HG02981 (cell line): ENCODE data around the gene DCAF11.
A peak's percentile ranks its signal among the peaks of the same experiment; 100 is the strongest.

Experiments used
- ATAC-seq: cut with Tn5 transposase; IDR thresholded peaks from one replicate; pipeline ENCODE4 v1.9.1; 2021; ENCODE audit warnings: mild to moderate bottlenecking, moderate library complexity; ENCODE audit not compliant: unreplicated experiment

Gene DCAF11

DNA sequence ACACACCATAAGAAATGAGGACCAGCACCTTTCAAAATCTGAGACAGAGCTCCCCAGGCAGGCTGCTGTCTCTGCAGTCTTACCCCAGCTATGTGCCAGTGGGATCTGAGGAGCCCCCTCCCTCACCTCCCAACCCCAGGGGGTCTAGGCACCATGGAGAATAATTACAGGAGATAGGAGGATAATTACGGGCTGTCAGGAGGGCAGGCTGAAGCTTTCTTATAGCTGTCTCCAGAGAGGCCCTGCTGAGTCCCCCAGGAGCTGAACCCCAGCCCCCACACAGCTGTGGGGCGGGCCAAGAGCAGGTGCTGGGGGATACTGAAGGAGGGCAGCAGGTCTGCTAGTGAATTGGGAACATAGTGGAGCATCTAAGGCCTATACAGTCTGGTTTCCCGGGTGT, 36.4 kb upstream of the DCAF11 start:
- no peak for ATAC-seq

DNA sequence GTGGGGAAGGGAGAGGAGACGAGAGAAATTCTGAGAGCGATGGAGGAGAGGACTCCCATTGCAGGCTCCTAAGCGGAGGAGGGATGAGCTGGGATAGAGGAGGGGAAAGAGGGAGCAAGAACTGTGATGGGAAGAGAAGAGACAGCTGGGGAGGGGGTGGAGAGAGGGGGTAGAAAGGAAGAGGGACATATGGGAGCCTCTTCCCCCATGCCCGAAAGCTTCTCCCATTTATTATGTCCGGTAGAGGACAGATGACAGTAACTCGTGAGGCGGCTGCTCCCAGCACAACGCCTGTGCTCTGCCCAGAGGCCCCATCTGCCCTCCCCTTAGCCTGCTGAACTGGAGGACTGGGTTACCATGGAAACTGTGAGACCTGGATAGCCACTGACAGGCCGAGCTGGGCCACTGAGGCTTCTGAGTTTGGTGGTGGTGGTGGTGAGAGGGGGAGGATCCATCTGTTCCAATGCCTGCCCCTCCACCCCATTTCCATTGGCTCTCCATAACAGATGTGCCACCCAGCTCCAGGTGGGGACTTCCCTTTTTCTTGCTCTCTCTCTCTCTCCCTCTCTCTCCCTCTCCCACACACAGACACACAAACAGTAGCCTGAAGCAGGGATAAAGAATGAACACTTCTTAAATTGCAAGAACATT, 35.0 kb upstream of the DCAF11 start:
- no peak for ATAC-seq

DNA sequence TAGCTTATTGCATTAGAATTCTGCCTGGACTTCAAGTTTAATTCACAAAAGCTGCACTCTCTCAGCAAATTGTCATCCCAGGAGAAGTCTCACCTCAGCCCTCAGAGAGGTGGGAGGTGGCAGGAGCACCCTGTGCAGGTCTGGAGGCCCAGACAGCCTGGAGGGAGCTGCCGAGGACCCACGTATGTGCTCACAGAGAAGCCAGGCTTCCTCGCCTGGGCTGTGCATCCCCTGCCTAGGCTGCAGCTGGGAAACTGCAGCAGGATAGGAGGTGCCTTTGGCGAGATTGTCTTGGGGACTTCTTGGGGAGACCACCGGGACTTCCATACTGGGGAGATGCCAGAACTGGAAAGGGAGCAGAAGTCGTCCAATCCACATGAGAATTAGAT, 34.4 kb upstream of the DCAF11 start:
- no peak for ATAC-seq

DNA sequence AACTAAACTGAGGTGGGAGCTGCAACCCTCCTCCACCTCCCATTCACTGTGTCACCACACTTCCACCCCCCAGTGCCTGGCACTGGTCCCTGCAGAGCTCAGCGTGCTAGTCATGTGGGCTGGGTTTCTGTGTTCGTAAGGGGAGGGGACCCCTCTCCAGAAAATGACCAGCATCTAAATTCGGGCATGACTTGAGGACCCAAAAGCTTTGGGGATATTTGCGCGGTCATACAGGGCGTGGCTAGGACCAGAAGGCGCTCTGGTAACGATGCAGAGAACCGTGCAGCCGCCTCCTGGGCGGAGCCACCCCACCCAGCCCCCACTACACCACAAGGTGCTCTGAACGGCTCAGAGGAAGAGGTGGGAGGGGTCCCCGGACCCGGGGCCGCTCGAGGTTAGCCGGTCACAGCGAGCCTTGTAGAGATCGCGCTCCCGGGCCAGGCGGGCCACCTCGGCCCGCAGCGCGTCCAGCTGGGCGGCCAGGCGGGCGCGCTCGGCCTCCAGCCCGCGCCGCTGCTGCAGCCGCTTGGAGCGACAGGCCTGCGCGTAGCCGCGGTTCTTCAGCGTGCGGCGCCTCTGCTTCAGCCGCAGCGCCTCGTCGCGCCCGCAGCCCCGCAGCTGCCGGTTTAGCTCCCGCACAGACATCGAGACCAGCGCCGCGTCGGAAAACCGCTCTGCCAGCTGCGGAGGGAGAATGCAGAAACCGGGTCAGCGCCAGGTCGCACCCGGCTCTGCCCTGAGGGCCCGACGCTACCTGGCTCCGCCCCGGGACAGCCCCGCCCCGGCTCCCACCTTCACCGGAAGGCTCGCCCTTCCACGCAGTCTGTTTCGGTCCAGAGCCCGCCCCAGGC, 33.5 kb upstream of the DCAF11 start:
- peak; percentile 86 for ATAC-seq

DNA sequence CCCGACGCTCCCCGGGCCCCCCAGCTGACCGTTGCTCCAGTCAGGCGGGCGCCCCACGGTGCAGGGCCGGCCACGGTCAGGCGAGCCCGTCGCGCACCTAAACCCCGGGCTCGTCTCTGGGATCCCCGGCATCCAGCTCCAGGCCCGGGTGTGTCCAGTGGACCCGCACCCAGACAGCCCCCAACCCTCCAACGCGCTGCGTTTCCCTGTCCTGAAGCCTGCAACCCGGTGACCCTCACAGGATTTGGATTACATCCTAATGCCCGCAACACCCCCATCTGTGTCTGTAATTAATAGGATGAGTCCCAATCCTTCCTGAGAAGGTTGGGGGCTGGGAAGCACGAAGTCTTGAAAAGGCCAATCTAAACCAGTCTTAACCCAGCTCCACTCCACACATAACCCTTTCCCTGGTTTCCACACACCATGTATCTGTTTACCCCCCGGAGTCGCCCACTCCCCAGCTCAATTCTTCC, 32.8 kb upstream of the DCAF11 start:
- no peak for ATAC-seq

DNA sequence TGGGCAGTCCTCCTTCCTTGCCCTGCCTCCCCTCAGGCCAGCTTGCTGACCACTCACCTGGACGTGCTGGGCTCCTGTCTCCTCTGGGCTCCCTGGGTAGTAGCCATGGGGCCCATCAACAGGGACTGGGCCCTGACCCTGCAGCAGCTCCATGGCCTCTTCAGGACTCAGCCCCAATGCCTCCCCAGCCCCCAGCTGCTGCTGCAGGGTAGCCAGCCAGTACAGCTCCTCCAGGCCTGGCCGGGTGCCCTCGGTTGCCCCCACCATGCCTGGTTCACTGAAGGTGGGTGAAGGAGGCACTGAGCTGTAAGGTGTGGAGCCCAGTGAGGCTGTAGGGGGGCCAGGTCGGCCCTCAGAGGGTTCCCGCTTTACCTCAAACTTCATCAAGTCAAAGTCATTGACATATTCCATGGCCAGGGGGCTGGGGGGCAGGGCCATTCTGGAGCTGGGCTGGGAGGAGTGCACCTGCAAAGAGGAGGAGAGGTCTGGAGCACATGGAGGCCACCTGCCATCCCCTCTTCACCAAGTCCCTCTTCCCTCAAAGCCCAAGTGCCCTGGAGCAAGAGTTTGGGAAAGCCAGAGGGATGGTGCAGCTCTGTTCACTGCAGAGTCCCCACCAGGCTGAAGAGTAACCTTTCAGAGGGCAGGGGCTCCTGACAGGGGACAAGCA, 32.0 kb upstream of the DCAF11 start:
- no peak for ATAC-seq

DNA sequence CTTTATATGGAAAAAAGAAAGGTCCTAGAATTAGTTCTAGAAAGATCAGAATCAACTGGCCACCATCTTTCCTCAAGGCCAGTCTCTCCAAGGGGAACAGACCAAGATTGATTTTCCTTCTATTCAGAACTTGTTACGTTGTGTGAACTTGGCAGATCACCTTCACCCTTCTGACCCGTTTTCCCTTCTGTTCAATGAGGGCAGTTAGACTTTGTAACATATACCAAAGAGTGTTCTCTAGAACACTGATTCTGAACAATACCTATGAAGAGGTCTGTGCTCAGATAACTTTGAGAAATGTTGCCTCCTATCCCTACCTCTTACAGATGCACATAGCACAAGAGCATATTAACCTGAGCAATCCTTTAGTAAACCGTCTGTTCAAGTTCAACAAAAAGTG, 31.1 kb upstream of the DCAF11 start:
- no peak for ATAC-seq

DNA sequence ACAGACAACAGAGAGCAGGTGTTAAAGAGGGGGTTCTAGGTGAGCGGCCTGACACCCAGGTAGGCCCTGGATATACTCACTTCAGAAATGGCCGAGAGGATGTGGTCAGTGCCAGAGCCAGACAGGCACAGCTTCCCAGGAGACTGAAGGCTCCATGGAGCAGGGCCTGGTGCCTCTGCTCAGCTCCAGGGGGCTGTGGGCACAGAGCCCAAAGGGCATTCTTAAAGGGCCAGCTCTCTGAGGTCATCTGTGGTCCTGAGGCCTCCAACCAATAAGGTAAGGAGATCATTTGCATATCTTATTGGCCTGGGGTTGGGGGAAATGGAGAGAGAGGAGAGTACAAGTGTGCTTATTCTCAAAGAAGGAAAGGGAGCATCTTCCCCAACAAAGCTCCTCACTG, 30.1 kb upstream of the DCAF11 start:
- no peak for ATAC-seq

DNA sequence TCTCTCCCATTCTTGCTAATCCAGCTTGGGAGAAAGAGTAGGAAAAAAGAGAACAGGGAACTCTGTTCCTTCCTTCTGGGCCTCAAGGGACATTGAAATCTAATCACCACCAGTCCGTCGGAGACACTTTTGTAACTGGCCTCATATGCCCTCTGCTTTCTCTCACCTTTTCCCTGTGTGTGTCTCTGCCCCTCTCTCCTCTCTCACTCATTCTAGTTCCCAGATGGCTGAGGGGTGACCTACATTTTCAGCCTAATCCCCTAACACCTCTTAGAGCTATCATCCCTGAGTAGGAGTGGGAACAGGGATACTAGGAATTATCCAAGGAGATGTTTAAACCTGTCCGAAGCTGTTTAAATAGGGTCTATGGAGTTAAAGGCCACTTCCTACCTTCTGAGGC, 29.4 kb upstream of the DCAF11 start:
- no peak for ATAC-seq

DNA sequence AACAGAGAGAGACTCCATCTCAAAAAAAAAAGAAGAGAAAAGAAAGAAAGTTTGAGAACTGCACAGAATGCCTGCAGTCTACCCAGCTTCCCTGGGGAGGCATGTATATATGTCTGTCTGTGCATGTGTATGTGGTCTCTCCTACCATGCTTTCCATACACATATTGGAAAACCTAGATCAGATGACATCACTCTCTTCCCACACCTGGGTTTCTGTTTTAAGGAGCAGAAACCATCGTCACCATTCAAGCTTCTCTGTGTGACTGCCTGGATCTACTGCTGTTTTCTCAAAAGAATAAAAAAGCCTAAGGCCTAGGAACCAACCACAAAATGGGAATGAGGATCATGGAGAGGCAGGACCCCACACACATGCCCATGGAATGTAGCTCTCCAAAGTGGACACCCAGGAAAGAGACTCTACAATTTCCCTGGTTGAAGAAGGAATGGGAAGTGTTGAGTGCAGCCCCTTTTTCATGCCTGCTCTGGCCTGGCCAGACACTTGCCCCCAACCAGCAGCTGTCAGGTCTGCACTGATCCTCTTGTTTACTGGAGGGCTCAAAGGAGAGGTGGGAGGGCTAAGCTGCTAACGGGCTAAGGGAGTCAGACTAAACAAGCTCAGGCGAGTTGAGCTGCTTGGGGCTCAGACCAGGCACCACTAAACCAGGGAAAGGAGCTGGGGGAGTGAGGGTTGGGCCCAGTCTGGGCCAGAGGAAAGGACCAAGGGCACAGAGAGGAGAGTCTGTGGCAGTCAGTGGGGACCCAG, 28.2 kb upstream of the DCAF11 start:
- no peak for ATAC-seq

DNA sequence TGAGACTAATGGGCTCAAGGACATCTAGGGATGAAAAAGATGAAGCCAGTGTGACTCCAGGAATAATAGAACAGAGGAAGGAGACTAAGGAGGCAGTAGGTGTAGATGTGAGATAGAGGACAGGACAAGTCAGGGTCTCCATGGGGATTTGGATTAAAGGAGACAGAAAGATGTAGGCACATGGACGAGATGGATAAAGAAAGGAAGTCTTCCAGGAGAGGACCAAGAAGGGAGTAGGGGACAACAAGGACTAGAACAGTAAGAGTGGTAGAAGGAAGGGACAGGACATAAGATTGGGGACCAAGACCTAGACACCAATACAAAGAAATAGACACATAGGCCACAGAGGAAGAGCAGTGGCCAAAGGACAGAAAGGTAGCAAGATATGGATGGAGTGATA, 27.6 kb upstream of the DCAF11 start:
- ATAC-seq, result no peak

DNA sequence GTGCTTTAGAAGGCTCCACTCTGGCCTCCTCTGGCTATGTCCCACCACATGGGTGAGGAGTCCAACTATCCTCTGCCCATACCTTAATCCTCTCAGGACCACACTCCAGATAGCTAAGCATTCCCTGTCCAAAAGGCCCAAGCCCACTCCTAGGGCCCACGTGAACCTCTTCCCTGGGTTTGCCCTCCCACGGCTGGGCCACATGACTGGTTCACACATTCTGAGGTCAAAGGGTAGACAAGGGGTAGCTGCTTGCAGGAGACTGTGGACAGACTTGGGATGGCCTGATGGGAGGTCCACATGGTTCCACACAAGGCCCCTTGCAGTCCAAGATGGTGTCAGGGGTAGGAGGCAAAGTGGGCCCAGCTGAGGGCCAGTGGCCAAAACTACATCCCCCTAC, 26.5 kb upstream of the DCAF11 start:
- ATAC-seq, result no peak

DNA sequence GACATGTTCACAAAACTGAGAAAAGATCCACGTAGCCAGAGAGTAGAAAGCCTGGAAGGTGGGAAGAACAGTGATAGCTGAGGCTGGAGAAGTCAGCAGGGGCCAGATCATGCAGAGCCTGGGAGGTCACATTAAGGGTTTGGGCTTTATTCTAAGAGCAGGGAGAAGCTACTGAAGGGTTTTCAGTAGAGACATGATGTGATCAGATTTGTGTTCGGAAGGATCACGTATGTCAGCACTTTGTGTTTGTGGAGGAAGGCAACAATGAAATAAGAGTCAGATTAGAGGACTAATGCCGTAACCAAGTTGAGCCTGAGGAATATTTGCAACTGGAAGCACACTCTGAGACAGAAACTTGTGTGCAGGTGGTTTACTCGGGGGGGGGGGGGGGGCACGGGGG, 24.7 kb upstream of the DCAF11 start:
- ATAC-seq, result no peak

DNA sequence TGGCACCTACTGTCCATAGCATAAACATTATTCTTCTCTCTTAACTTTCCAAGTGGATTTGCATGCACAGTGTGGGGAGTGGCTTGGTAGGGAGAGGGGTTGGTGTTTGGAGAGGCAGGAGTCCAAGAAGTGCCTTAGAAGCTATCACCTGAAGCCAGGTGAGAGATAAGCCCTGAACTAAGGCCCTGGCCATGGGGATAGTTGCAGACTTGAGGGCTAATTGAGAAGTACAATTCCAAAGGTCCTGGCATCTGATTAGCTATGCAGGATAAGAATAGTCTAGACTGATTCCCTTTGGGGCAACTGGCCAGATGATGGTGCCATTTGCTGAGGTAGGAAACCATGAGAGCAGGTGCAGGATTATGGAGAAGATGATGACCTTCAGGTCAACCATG, 22.5 kb upstream of the DCAF11 start:
- ATAC-seq, result no peak

DNA sequence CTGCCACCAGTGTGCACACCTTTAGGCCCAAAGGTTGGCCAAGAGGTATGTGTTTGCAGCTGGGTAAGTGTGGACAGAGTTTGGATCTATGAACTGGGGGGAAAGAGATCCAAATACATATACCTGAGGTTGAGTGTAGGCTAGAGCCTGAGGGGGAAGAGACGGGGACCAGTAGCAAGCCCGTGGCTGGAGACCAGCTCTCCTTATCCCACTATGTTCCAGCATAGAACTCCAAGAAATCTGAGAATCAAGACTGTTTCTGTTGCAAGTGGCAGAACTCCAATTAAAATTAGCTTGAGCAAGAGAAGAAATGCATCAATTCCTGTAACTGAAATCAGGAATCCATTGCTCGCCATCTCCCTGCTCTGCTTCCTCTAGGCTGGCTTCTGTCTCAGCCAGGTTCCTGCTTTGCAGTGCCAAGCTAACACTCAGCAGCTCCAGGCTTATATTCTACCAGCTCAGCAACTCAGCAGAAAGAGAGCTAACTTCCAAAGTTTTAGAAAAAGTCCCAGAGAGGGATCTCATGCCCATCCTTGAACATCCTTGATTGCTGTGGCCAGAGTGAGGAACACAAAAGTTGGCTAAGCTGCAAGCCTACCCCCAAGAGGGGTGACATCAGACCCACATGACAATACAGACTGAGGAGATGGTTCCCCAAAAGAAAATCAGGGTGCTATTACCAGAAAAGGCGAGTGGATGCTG, 21.9 kb upstream of the DCAF11 start:
- ATAC-seq, result no peak

DNA sequence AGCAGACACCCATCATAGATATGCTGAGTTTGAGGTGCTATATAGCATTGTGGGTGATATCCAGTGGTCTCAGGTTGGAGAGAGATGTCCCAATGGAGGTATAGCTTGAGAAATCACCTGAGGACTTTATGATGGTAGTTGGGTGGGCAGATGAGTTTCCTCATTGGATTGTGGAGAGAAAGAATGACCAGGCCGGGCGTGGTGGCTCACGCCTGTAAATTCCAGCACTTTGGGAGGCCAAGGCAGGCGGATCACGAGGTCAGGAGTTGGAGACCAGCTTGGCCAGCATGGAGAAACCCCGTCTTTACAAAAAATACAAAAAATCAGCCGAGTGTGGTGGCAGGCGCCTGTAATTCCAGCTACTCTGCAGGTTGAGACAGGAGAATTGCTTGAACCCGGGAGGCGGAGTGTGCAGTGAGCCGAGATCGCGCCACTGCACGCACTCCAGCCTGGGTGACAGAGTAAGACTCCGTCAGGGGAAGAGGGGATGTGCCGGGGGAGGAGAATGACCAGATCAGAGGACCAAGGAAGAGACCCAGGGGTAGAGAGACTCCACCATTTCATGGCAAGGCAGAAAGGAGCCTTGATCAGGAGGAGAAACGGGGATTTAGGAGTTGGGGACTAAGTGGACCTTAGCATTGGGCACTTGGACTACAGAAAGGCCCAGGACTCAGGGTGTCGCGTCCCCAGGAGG, 21.2 kb upstream of the DCAF11 start:
- no peak for ATAC-seq

DNA sequence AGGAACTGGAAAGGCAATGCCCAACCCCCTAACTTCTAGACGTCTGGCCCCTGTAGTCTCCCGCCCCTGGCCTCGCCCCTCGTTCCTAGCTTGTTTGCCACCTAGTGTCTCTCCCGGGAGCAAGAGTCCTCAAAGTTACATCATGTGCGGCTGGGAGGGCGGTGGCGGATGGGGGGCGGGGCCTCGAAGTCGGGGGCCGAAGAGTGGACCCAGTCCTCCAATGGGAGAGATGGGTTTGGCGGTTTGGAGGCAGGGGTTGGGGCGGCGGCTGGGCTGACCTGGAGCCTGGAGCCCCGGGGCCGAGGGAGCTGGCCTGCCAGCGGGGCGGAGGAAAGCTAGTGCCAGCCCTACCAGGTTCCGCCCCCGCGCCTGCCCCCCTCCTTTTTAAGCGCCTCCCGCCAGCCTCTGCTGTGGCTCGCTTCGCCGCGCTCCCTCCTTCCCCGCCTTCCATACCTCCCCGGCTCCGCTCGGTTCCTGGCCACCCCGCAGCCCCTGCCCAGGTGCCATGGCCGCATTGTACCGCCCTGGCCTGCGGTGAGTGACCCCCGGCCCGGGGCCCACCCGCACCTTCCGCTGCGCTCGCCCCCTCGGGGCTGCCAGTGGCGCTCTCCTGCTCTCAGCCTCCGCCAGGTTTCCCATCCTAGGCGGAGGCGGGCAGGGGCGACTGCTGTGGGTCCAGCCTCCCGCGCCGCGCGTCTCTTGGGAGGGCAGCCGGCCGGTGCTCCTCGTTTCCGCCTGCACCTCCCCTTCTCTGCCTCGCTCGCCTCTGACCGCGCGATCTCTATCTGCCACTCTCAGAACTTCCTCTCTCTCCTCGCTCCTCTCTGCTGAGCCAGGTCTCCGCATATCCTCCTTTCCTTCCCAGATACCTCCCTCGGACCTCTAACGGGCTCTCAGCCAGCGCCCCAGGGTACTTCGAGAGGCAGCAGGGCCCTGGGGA, 20.4 kb upstream of the DCAF11 start, which contains the start of gene PCK2:
TSS of gene PCK2 (plus strand) at position 411 of the 940 bp plus-strand sequence. CDS start at position 506, 95 bp downstream.
- ATAC-seq, result peak; percentile 52

DNA sequence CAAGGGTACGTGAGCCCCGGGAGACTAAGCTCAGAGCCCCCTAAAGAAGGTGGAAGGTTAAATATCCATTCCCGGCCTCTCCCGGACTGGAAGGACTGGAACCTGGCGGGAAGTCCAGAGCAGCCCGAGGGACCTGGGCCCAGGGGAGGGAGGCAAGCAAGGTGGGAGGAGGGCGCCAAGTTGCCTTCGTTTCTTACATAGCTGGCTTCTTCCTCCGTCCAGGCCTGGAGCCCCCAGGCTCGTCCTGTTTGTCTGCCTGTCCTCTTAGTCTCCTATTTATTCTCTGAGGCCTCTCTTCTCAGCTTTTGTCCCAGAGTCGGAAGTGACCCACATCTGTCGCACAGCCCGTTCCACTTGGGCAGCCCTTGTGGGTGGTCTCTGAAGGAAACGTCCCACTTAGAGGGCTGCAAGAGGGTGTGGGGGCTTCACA, 19.7 kb upstream of the DCAF11 start:
- ATAC-seq, result no peak
